ENCODE measurements around the gene ASB12.
"Not testable (repeated sequence)": the region's sequence is repeated elsewhere in the genome, so short reads cannot be mapped to it uniquely, and the experiment has no call there.

ASB12 gene

GRCh38 chrX:64230123-64230970 lies at the start of gene ASB12:
ASB12 (minus strand) TSS chrX:64230607; CDS start chrX:64225650, 4,957 bp downstream.
- no peak for DNase-seq (ENCODE audit: low read depth)

- DNase-seq (ENCODE audit: low read depth): no peak
These were observed 34.9 kb upstream of the ASB12 start for GRCh38 chrX:64265265-64265664.

- DNase-seq (ENCODE audit: low read depth): no peak
These were observed 1.3 kb downstream of the ASB12 start for GRCh38 chrX:64229154-64229553.

GRCh38 chrX:64218023-64218422 lies 12.4 kb downstream of the ASB12 start:
- no peak for DNase-seq (ENCODE audit: low read depth)

GRCh38 chrX:64213989-64214388 lies 16.4 kb downstream of the ASB12 start:
- not testable (repeated sequence) for DNase-seq (ENCODE audit: low read depth)

GRCh38 chrX:64206556-64207162 lies 23.7 kb downstream of the ASB12 start:
- no peak for DNase-seq (ENCODE audit: low read depth)

- peak; percentile 75 for DNase-seq (ENCODE audit: low read depth)
These were observed 24.5 kb downstream of the ASB12 start for GRCh38 chrX:64205735-64206501.

GRCh38 chrX:64205441-64205734 lies 25.0 kb downstream of the ASB12 start, which contains the start of gene AMER1:
AMER1 (minus strand) TSS chrX:64205708; CDS start chrX:64193286, 12,422 bp downstream.
- no peak for DNase-seq (ENCODE audit: low read depth)

GRCh38 chrX:64204701-64205440 lies 25.5 kb downstream of the ASB12 start:
- no peak for DNase-seq (ENCODE audit: low read depth)

- DNase-seq (ENCODE audit: low read depth): no peak
These were observed 26.2 kb downstream of the ASB12 start for GRCh38 chrX:64204252-64204651.

- DNase-seq (ENCODE audit: low read depth): no peak
These were observed 27.5 kb downstream of the ASB12 start for GRCh38 chrX:64202808-64203325.

- DNase-seq (ENCODE audit: low read depth): no peak
These were observed 32.4 kb downstream of the ASB12 start for GRCh38 chrX:64198036-64198435.

- DNase-seq (ENCODE audit: low read depth): no peak
These were observed 33.8 kb downstream of the ASB12 start for GRCh38 chrX:64196606-64197005.

GRCh38 chrX:64195862-64196261 lies 34.5 kb downstream of the ASB12 start:
- DNase-seq (ENCODE audit: low read depth): no peak

- DNase-seq (ENCODE audit: low read depth): no peak
These were observed 37.7 kb downstream of the ASB12 start for GRCh38 chrX:64192673-64193072.

- no peak for DNase-seq (ENCODE audit: low read depth)
These were observed 38.4 kb downstream of the ASB12 start for GRCh38 chrX:64192040-64192439.

- DNase-seq (ENCODE audit: low read depth): no peak
These were observed 39.0 kb downstream of the ASB12 start for GRCh38 chrX:64191281-64192010.

- no peak for DNase-seq (ENCODE audit: low read depth)
These were observed 40.2 kb downstream of the ASB12 start for GRCh38 chrX:64190136-64190740.

- DNase-seq (ENCODE audit: low read depth): no peak
These were observed 41.5 kb downstream of the ASB12 start for GRCh38 chrX:64188901-64189300.

GRCh38 chrX:64187762-64188150 lies 42.7 kb downstream of the ASB12 start:
- no peak for DNase-seq (ENCODE audit: low read depth)

All from stimulated activated CD8-positive, alpha-beta memory T cell treated with anti-CD3 and anti-CD28 coated beads, Interleukin-12 subunit alpha, Interleukin-12 subunit beta, amount 100 ng/mL, for 4 hours (primary cell).